Fibroblast of the aortic adventitia (primary cell): Measurements from ENCODE around the gene PFDN4. TPM values are rescaled to one million over a fixed set of nuclear protein-coding genes. Genes with fewer than 3 reads are reported as not detected.

ENCODE experiments used
- DNase-seq: peaks from one replicate; pipeline ENCODE4 v3.0.0-alpha.2; 2010; ENCODE audit warnings: low read depth
- H3K4me3 ChIP-seq: 2 replicates; pipeline ENCODE4 v1.5.1; 2011; ENCODE audit warnings: low read depth, mild to moderate bottlenecking, control low read depth, low read length, moderate library complexity
- CTCF ChIP-seq: IDR thresholded peaks from 2 replicates; pipeline ENCODE4 v1.5.1; 2011; ENCODE audit warnings: mild to moderate bottlenecking, low read length, control low read depth, inconsistent platforms; ENCODE audit not compliant: insufficient read depth
- total RNA-seq: library from RNA; depleted of rRNA; stranded (reverse); fragments of >200 nt; gene quantifications from 2 replicates; pipeline ENCODE4 v1.2.3, GENCODE V29; 2012; ENCODE audit warnings: low replicate concordance

The PFDN4 gene
- total RNA-seq, 1 donor, result 149 TPM

GRCh38 chr20:54254596-54254995 lies 46.7 kb downstream of the PFDN4 start:
- TF ChIP-seq CTCF, result no peak
- no peak overlapping the region for H3K4me3 ChIP-seq
- peak; percentile 50 for DNase-seq

GRCh38 chr20:54255157-54255556 lies 47.3 kb downstream of the PFDN4 start:
- TF ChIP-seq CTCF, result no peak
- DNase-seq, result peak; percentile 89
- H3K4me3 ChIP-seq, result no peak overlapping the region

DNA sequence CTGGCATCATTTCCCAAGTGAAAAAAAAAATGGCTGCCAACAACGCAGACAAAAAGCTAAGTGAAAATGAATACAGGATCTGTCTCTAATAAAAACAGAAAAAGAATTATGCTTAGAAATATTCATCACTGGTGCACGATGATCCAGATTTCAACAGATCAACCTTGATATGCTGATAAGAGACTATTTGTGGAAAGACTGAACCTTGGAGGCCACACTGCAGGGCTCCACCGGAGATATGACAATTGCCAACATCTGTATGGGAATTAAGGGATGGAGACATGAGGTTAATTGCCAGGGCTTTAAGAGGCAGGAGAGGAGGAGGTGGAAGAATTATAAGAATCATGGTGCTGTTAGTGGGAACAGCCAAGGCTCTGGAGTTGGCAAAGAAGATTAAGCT lies 48.3 kb downstream of the PFDN4 start:
- DNase-seq, result peak; percentile 80
- no peak for TF ChIP-seq CTCF
- no peak overlapping the region for H3K4me3 ChIP-seq

- DNase-seq, result peak; percentile 99
- no peak overlapping the region for H3K4me3 ChIP-seq
- no peak for TF ChIP-seq CTCF
Observed at GRCh38 chr20:54257071-54257816, 49.4 kb downstream of the PFDN4 start.

GRCh38 chr20:54260116-54260515 lies 52.2 kb downstream of the PFDN4 start:
- no peak for DNase-seq
- H3K4me3 ChIP-seq, result no peak overlapping the region
- TF ChIP-seq CTCF, result no peak

DNA sequence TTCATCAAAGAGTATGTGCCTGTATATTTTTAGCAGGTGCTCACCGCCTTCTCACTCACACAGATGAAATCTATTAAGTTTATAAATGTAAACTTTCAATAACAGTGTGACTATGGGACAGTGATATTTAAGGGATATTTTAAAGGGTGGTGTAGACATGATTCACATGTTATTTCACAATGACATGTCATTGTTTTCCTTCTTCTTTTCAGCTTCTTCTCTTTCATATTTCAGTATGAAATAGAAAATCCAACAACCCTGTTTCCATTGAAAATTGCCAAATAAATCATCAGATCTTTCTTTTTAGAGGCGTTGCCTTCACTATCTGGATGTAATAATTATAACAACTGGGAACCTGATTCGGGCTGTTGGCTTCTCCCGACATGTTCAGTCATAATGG lies 54.8 kb downstream of the PFDN4 start:
- TF ChIP-seq CTCF, result no peak
- H3K4me3 ChIP-seq, result no peak overlapping the region
- DNase-seq, result no peak
